ENCODE measurements around the gene EDAR.

EDAR gene

DNA sequence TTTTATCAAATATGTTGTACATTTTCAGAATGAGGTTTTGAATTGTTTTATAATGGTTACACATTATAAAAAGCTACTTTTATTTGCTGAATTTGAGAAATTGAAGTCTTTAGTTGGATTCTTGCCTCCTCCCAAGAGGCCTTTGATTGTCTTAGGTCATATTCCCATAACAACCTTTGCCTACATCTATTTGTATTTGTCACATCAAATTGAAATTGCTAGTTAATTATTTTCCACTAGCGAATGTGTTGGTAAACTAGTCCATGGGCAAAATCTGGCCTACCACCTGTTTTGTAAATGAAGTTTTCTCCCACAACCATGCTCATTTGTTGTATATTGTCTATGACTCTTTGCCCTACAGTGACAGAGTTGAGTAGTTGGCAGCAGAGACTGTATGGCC is 142.0 kb downstream of the EDAR start:
- Histone ChIP-seq H3K4me3 (no peak overlapping the region), H3K27ac (no peak overlapping the region)
- no peak for TF ChIP-seq CTCF (IDR thresholded peaks at IDR 0.05)
- no peak for DNase-seq (ENCODE audit: low spot score)

GRCh38 chr2:108845923-108846322 is 143.1 kb downstream of the EDAR start:
- TF ChIP-seq CTCF (IDR thresholded peaks at IDR 0.05) = no peak
- DNase-seq (ENCODE audit: low spot score) = no peak

More at GRCh38 chr2:108845923-108846322, 143.1 kb downstream of the EDAR start:
- Histone ChIP-seq H3K4me3 (no peak overlapping the region), H3K27ac (no peak overlapping the region)
